T-cell (primary cell): ENCODE measurements around the gene NAB2. TPM values are rescaled to one million over a fixed set of nuclear protein-coding genes. Genes with fewer than 3 reads are reported as not detected.

ENCODE experiments used
- ATAC-seq, 4 experiments: fragments of 200-7000 bp in 3 of 4; fragments of 150-1000 bp in 1 of 4; cut with Tn5 transposase; replicated peaks in 1 of 4; 1 replicate in 3 of 4; 2 replicates in 1 of 4; pipeline ENCODE4 v1.10.0; 2021; ENCODE audit warnings: moderate library complexity in 3 of 4, mild to moderate bottlenecking in 2 of 4, moderate number of reproducible peaks in 1 of 4
- CTCF ChIA-PET, 2 donors: fragments of 300-600 bp; sonication (Branson Sonifier 250); formaldehyde crosslinking; loops; one replicate each; lab custom pipeline; 2022; ENCODE audit warnings: antibody characterized with exemption in 2 of 2; lab: Charles Lee
- POLR2A ChIA-PET, 2 donors: fragments of 300-600 bp; sonication (Branson Sonifier 250); formaldehyde crosslinking; loops; one replicate each; lab custom pipeline; 2022; ENCODE audit warnings: antibody characterized with exemption in 2 of 2; lab: Charles Lee
- DNase-seq, 35 experiments: peaks; one replicate each; pipeline versions ENCODE4 v3.0.0 to v3.0.0-alpha.2; 2013 to 2023
- H3K27ac ChIP-seq: one replicate; pipeline ENCODE4 v1.5.1; 2013; ENCODE audit warnings: low read length
- H3K27me3 ChIP-seq, 2 experiments: replicated peaks in 1 of 2; 1 replicate in 1 of 2; 2 replicates in 1 of 2; pipeline versions ENCODE4 v1.6.1 to v1.7.0; 2013; ENCODE audit warnings: low read length in 1 of 2, mixed read lengths in 1 of 2; ENCODE audit not compliant: control insufficient read depth in 2 of 2, insufficient read depth in 2 of 2; ENCODE audit errors: extremely low read depth in 1 of 2
- H3K36me3 ChIP-seq, 2 donors: 1 replicate in 1 of 2; 2 replicates in 1 of 2; pipeline versions ENCODE4 v1.6.1 to v1.7.0; 2013; ENCODE audit warnings: low read length in 1 of 2; ENCODE audit not compliant: control insufficient read depth in 2 of 2, insufficient read depth in 1 of 2; ENCODE audit errors: extremely low read depth in 1 of 2
- H3K4me1 ChIP-seq, 2 experiments: 1 replicate in 1 of 2; 2 replicates in 1 of 2; pipeline versions ENCODE4 v1.6.1 to v1.7.0; 2013; ENCODE audit warnings: low read length in 2 of 2, mixed read lengths in 1 of 2; ENCODE audit not compliant: insufficient read depth in 2 of 2, control insufficient read depth in 1 of 2; ENCODE audit errors: extremely low read depth in 1 of 2
- H3K4me3 ChIP-seq, 2 donors: 1 replicate in 1 of 2; 2 replicates in 1 of 2; pipeline versions ENCODE4 v1.5.1 to v1.7.0; 2013; ENCODE audit warnings: mild to moderate bottlenecking in 2 of 2, low read length in 1 of 2, moderate library complexity in 1 of 2; ENCODE audit not compliant: control insufficient read depth in 1 of 2; ENCODE audit errors: extremely low read depth in 1 of 2
- H3K9me3 ChIP-seq: 2 replicates; pipeline ENCODE4 v1.7.0; 2013
- H3K27ac Mint-ChIP-seq, 2 donors: one replicate each; pipeline ENCODE4 v1.8.0; 2020 to 2021; ENCODE audit warnings: mild to moderate bottlenecking in 2 of 2, mixed read lengths in 2 of 2
- H3K27me3 Mint-ChIP-seq, 2 donors: one replicate each; pipeline ENCODE4 v1.8.0; 2021 to 2022; ENCODE audit warnings: mixed read lengths in 2 of 2
- H3K36me3 Mint-ChIP-seq: one replicate; pipeline ENCODE4 v1.8.0; 2021; ENCODE audit warnings: mixed read lengths
- H3K4me1 Mint-ChIP-seq, 3 donors: one replicate each; pipeline ENCODE4 v1.8.0; 2020 to 2022; ENCODE audit warnings: mixed read lengths in 3 of 3, mild to moderate bottlenecking in 1 of 3
- H3K4me3 Mint-ChIP-seq, 3 donors: one replicate each; pipeline ENCODE4 v1.8.0; 2020 to 2022; ENCODE audit warnings: mild to moderate bottlenecking in 3 of 3, mixed read lengths in 3 of 3, moderate library complexity in 3 of 3
- H3K9me3 Mint-ChIP-seq, 3 donors: one replicate each; pipeline ENCODE4 v1.8.0; 2020 to 2022; ENCODE audit warnings: mixed read lengths in 3 of 3
- WGBS: methylation state at CpG from one replicate; pipeline ENCODE4 v1.1.5; 2013; ENCODE audit warnings: missing lambda C conversion rate; ENCODE audit not compliant: insufficient coverage; 5-methylcytosine and 5-hydroxymethylcytosine counted together
- total RNA-seq, 35 experiments: library from RNA in 6 of 35; stranded (reverse) in 6 of 35; fragments of 120-200 nt in 1 of 35; gene quantifications; one replicate each; pipeline versions ENCODE4 v1.2.1 to v1.2.4 and lab custom pipeline; 2013 to 2026

NAB2 gene
- total RNA-seq, 5 donors from 2014 or later (not counting 1 experiment from before 2014, with no cell fraction given), result 4.2 to 21.6 (median 16.9) TPM

- H3K27me3 Mint-ChIP-seq, result no peaks in the 10 kb centered on the region
- H3K27ac Mint-ChIP-seq, result peak overlapping the region; percentile 62 to 85
- no peaks in the 10 kb centered on the region for H3K9me3 Mint-ChIP-seq
- H3K27ac ChIP-seq, result no peak overlapping the region
- H3K36me3 Mint-ChIP-seq, result peaks cover 6% of the 10 kb centered on the region
- H3K36me3 ChIP-seq, result peaks cover 7 to 36% of the 10 kb centered on the region in 2 donors
- peaks cover 20 to 76% of the 10 kb centered on the region in 2 experiments for H3K4me1 ChIP-seq
- H3K27me3 ChIP-seq, result no peaks in the 10 kb centered on the region
- CTCF ChIA-PET, result interaction anchor here (1.4 to 1.6 kb wide), 3 partner anchors 20 to 22 kb away, joined by 3 to 5 read pairs (median 4); partner anchors contain the start of gene STAT6 (in 1 of the 2)
- no peak for DNase-seq
- ATAC-seq, result no peak
- POLR2A ChIA-PET, result interaction anchor here in 1 of 2 donors (0.6 kb wide), 1 partner anchor 328 kb away, joined by 4 read pairs; no protein-coding TSS in a partner anchor
- peaks cover 59 to 73% (median 65%) of the 10 kb centered on the region in 3 donors for H3K4me1 Mint-ChIP-seq
- H3K9me3 ChIP-seq, result no peaks in the 10 kb centered on the region
- peak overlapping the region in 1 of 2 donors; percentile 88 for H3K4me3 ChIP-seq
- H3K4me3 Mint-ChIP-seq, result peak overlapping the region; percentile 63 to 89 (median 87)
- WGBS, result 89% methylated on average over 8 of the region's 22 CpGs
These were observed 2.2 kb downstream of the NAB2 start for GRCh38 chr12:57090924-57091637.

DNA sequence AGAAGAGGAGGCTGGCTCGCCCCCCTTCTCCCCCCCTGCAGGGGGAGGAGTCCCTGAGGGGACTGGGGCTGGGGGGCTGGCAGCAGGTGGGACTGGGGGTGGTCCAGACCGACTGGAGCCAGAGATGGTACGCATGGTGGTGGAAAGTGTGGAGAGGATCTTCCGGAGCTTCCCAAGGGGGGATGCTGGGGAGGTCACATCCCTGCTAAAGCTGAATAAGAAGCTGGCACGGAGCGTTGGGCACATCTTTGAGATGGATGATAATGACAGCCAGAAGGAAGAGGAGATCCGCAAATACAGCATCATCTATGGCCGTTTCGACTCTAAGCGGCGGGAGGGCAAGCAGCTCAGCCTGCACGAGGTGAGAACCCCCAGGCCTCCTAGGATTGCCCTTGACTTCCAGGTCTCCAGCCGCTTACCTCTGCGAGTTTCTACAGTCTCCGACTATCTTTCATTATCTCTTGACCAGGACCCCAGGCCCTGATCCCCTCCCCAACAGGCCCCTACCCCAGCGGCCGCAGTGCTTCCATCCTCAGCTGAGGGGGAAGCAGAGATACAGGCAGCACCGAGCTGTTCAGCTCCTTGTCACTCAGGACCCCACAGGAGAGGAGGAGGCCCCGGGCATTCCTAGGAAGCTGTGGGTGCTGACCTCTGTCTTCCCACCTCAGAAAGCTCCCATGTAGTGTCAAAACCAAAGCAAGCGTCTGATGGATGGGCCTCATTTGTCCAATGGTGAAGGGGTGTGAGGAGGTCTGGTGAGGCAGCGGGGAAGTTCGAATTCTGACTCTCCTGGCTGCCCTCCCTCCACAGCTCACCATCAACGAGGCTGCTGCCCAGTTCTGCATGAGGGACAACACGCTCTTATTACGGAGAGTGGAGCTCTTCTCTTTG is 3.0 kb downstream of the NAB2 start:
- DNase-seq, result no peak
- WGBS, result 85% methylated on average over 14 of the region's 25 CpGs
- H3K36me3 ChIP-seq, result peaks cover 11 to 44% of the 10 kb centered on the region in 2 donors
- H3K27me3 Mint-ChIP-seq, result no peaks in the 10 kb centered on the region
- no peak overlapping the region for H3K27ac ChIP-seq
- ATAC-seq, result no peak
- no peak overlapping the region for H3K4me3 ChIP-seq
- ChIA-PET POLR2A (interaction anchor here in 1 of 2 donors (0.6 kb wide), 1 partner anchor 20 kb away, joined by 7 read pairs; no protein-coding TSS in a partner anchor), CTCF (interaction anchor here (0.5 to 1.9 kb wide), 8 partner anchors 13 to 374 kb away, joined by 3 to 8 read pairs (median 4); partner anchors contain the start of genes NEMP1 (in 1 of the 2) and STAT6 (in 1 of the 2))
- H3K27me3 ChIP-seq, result no peaks in the 10 kb centered on the region
- H3K4me1 ChIP-seq, result peaks cover 16 to 71% of the 10 kb centered on the region in 2 experiments
- H3K36me3 Mint-ChIP-seq, result peaks cover 13% of the 10 kb centered on the region
- H3K4me3 Mint-ChIP-seq, result peak overlapping the region; percentile 15 to 28 (median 18)
- H3K4me1 Mint-ChIP-seq, result peaks cover 55 to 73% (median 60%) of the 10 kb centered on the region in 3 donors
- H3K9me3 ChIP-seq, result no peaks in the 10 kb centered on the region
- H3K27ac Mint-ChIP-seq, result peak overlapping the region; percentile 76 to 97
- H3K9me3 Mint-ChIP-seq, result no peaks in the 10 kb centered on the region

- CTCF ChIA-PET, result interaction anchor here (0.5 to 1.9 kb wide), 8 partner anchors 13 to 373 kb away, joined by 3 to 8 read pairs (median 4); partner anchors contain the start of genes NEMP1 (in 1 of the 2) and STAT6 (in 1 of the 2)
- Histone ChIP-seq H3K27me3 (no peaks in the 10 kb centered on the region), H3K36me3 (peaks cover 12 to 50% of the 10 kb centered on the region in 2 donors), H3K9me3 (no peaks in the 10 kb centered on the region), H3K4me3 (no peak overlapping the region), H3K4me1 (peaks cover 16 to 68% of the 10 kb centered on the region in 2 experiments), H3K27ac (no peak overlapping the region)
- H3K27me3 Mint-ChIP-seq, result no peaks in the 10 kb centered on the region
- no peak for DNase-seq
- peak overlapping the region; percentile 76 to 97 for H3K27ac Mint-ChIP-seq
- no peaks in the 10 kb centered on the region for H3K9me3 Mint-ChIP-seq
- WGBS, result 83% methylated on average over 5 of the region's 5 CpGs
- H3K36me3 Mint-ChIP-seq, result peaks cover 19% of the 10 kb centered on the region
- no peak for ATAC-seq
- peaks cover 55 to 77% (median 60%) of the 10 kb centered on the region in 3 donors for H3K4me1 Mint-ChIP-seq
- POLR2A ChIA-PET, result interaction anchor here in 1 of 2 donors (0.6 kb wide), 1 partner anchor 20 kb away, joined by 7 read pairs; no protein-coding TSS in a partner anchor
- peak overlapping the region in 2 of 3 donors; percentile 24 to 31 for H3K4me3 Mint-ChIP-seq
These were observed 3.6 kb downstream of the NAB2 start for GRCh38 chr12:57092529-57092862.

- Mint-ChIP-seq H3K36me3 (peaks cover 19% of the 10 kb centered on the region), H3K4me1 (peaks cover 53 to 76% (median 58%) of the 10 kb centered on the region in 3 donors), H3K27ac (peak overlapping the region; percentile 92 to 97), H3K9me3 (no peaks in the 10 kb centered on the region), H3K4me3 (peak overlapping the region in 2 of 3 donors; percentile 31 to 73), H3K27me3 (no peaks in the 10 kb centered on the region)
- no peak for ATAC-seq
- Histone ChIP-seq H3K27me3 (no peaks in the 10 kb centered on the region), H3K9me3 (no peaks in the 10 kb centered on the region), H3K27ac (peak overlapping the region; percentile 74), H3K36me3 (peaks cover 12 to 54% of the 10 kb centered on the region in 2 donors), H3K4me1 (peaks cover 16 to 64% of the 10 kb centered on the region in 2 experiments), H3K4me3 (peak overlapping the region in 1 of 2 donors; percentile 11)
- ChIA-PET CTCF (interaction anchor here (1.0 to 1.9 kb wide), 6 partner anchors 14 to 24 kb away, joined by 3 to 8 read pairs (median 4); partner anchors contain the start of genes STAT6 (in 2 of the 2) and NEMP1 (in 1 of the 2)), POLR2A (interaction anchor here in 1 of 2 donors (0.6 kb wide), 1 partner anchor 19 kb away, joined by 7 read pairs; no protein-coding TSS in a partner anchor)
- 80% methylated on average over 1 of the region's 4 CpGs for WGBS
- peak in 1 of 35 experiments; percentile 12 for DNase-seq
These were observed 4.0 kb downstream of the NAB2 start for GRCh38 chr12:57092876-57093414.

DNA sequence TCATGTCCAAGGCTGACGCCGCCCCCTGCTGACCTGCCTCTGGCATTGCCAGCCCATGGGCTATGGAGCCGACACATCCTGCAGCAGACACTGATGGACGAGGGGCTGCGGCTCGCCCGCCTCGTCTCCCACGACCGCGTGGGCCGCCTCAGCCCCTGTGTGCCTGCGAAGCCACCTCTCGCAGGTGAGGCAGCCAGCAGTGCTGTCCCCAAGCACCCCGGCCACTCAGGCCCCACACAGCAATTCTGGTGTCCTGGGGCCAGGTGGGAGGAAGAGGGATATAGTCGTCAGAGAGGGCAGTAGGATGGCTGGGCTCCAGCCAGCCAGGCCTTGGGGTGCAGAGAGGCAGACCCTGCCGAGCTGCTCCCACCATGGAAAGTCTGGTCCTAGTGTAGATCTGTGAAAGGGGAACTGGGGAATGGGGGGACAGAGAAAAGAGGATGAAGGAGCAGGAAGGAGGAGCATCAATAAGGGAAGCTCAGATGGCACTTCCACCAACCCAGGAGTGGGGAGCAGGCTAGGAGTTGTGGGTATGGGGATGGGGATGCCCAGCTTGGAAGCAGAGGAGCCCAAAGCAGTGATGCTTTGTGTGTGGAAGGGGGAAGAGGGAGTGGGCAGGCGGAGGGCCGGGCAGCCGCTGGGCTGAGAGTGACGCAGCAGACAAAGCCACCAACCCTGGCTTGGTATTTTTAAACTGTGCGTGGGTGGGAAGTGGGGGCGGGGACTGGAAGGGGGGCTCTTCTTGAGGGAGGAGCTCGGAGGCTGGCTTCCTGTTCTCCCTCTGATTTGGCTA is 4.7 kb downstream of the NAB2 start:
- Histone ChIP-seq H3K27me3 (no peaks in the 10 kb centered on the region), H3K4me3 (peak overlapping the region in 1 of 2 donors; percentile 11), H3K4me1 (peaks cover 16 to 58% of the 10 kb centered on the region in 2 experiments), H3K9me3 (no peaks in the 10 kb centered on the region), H3K27ac (peak overlapping the region; percentile 74), H3K36me3 (peaks cover 14 to 60% of the 10 kb centered on the region in 2 donors)
- ChIA-PET POLR2A (interaction anchor here in 1 of 2 donors (1.3 kb wide), 1 partner anchor 17 kb away, joined by 7 read pairs; the partner anchor contains the start of gene STAT6), CTCF (interaction anchor here (0.9 to 1.9 kb wide), 7 partner anchors 11 to 24 kb away, joined by 3 to 7 read pairs (median 4); partner anchors contain the start of genes STAT6 (in 2 of the 2) and NEMP1 (in 1 of the 2))
- peak overlapping the region in 2 of 3 donors; percentile 47 to 73 for H3K4me3 Mint-ChIP-seq
- H3K27me3 Mint-ChIP-seq, result no peaks in the 10 kb centered on the region
- H3K27ac Mint-ChIP-seq, result peak overlapping the region; percentile 92 to 97
- peak; percentile 38 to 70 (median 51) for ATAC-seq
- H3K4me1 Mint-ChIP-seq, result peaks cover 51 to 73% (median 54%) of the 10 kb centered on the region in 3 donors
- no peaks in the 10 kb centered on the region for H3K9me3 Mint-ChIP-seq
- 43% methylated on average over 22 of the region's 24 CpGs for WGBS
- peaks cover 20% of the 10 kb centered on the region for H3K36me3 Mint-ChIP-seq
- peak in 34 of 35 experiments; percentile 25 to 71 (median 54) for DNase-seq
